Mesothelial cell of epicardium (in vitro differentiated cells): ENCODE results near the gene SLC5A10. TPM values are rescaled to one million over a fixed set of nuclear protein-coding genes. Genes with fewer than 3 reads are reported as not detected.

Source experiments
- DNase-seq, 2 experiments: peaks; one replicate each; pipeline ENCODE4 v3.0.0; 2021; ENCODE audit warnings: low spot score in 2 of 2; ENCODE audit not compliant: unreplicated experiment in 2 of 2
- H3K27ac Mint-ChIP-seq: 2 replicates; pipeline ENCODE4 v1.8.0; 2021; ENCODE audit warnings: mixed read lengths
- H3K27me3 Mint-ChIP-seq: 2 replicates; pipeline ENCODE4 v1.8.0; 2021; ENCODE audit warnings: low read depth, mixed read lengths
- H3K36me3 Mint-ChIP-seq: 2 replicates; pipeline ENCODE4 v1.8.0; 2021; ENCODE audit warnings: mixed read lengths
- H3K4me1 Mint-ChIP-seq: 2 replicates; pipeline ENCODE4 v1.8.0; 2021; ENCODE audit warnings: mixed read lengths
- H3K4me3 Mint-ChIP-seq: 2 replicates; pipeline ENCODE4 v1.8.0; 2021; ENCODE audit warnings: mild to moderate bottlenecking, moderate library complexity, mixed read lengths
- H3K9me3 Mint-ChIP-seq: 2 replicates; pipeline ENCODE4 v1.8.0; 2021; ENCODE audit warnings: mixed read lengths
- CTCF ChIP-seq: fragments of 200-600 bp; sonication (generic); IDR thresholded peaks from one replicate; pipeline ENCODE4 v1.5.0; 2021; ENCODE audit warnings: antibody characterized with exemption; ENCODE audit not compliant: unreplicated experiment
- total RNA-seq: library from RNA; stranded (reverse); gene quantifications from 3 replicates; pipeline ENCODE4 v1.2.1, GENCODE V29; 2021

The SLC5A10 gene
- total RNA-seq, 1 donor from 2014 or later: 0.25 TPM

- no peaks in the 10 kb centered on the region for H3K27me3 Mint-ChIP-seq
Observed at GRCh38 chr17:18993905-18994526, 42.1 kb downstream of the SLC5A10 start.

DNA sequence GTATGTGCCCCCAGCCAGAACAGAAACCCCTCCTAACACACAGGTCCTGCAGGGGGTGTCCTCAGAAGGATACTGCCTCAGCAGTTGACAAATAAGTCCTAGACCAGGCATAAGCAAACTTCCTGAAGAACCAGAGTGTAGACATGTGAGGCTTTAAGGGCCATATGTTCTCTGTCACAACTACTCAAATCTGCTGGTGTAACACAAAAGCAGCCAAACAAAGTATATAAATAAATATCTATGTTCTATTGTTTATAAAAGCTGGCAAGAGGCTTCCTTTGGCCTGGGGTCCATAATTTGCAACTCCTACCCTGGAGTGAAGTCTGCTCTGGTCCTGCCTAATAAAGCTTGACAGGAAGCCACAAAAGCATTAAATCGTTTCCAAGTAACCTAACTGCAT lies 42.7 kb downstream of the SLC5A10 start:
- no peaks in the 10 kb centered on the region for H3K27me3 Mint-ChIP-seq
- no peak for TF ChIP-seq CTCF
- no peak overlapping the region for H3K4me3 Mint-ChIP-seq
- H3K9me3 Mint-ChIP-seq: peaks cover 13% of the 10 kb centered on the region
- peak overlapping the region; percentile 93 for H3K27ac Mint-ChIP-seq
- H3K36me3 Mint-ChIP-seq: peaks cover 18% of the 10 kb centered on the region
- DNase-seq: no peak
- peaks cover 9% of the 10 kb centered on the region for H3K4me1 Mint-ChIP-seq

More at GRCh38 chr17:18993905-18994526, 42.1 kb downstream of the SLC5A10 start:
- Mint-ChIP-seq H3K27ac (peak overlapping the region; percentile 93), H3K4me3 (no peak overlapping the region), H3K9me3 (peaks cover 13% of the 10 kb centered on the region), H3K36me3 (peaks cover 18% of the 10 kb centered on the region), H3K4me1 (peaks cover 9% of the 10 kb centered on the region)
- DNase-seq: no peak
- TF ChIP-seq CTCF: no peak

- Mint-ChIP-seq H3K27ac (no peak overlapping the region), H3K4me3 (no peak overlapping the region), H3K36me3 (peaks cover 18% of the 10 kb centered on the region), H3K4me1 (peaks cover 9% of the 10 kb centered on the region), H3K9me3 (peaks cover 13% of the 10 kb centered on the region), H3K27me3 (no peaks in the 10 kb centered on the region)
- no peak for TF ChIP-seq CTCF
- no peak for DNase-seq
Observed at GRCh38 chr17:18995220-18995619, 43.3 kb downstream of the SLC5A10 start.

DNA sequence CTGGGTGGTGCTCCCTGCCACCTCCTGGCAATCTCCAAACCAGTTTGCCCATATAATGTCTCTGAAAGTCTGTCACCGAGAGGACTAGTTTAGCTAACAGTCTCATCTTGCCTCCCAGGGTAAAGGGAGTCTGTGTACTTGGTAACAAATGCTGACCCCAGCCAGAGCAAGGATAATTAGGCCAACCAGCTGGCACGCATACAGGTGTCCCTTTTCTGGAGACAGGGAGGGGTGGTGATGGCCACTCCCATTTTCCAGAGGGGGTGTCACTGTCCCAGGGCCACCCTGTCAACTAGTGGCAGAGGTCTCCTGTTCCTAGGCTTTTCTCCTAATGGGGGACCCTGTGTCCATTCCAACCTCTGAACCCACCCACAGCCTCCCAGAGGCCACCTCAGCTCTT lies 44.5 kb downstream of the SLC5A10 start:
- TF ChIP-seq CTCF: no peak
- peaks cover 20% of the 10 kb centered on the region for H3K4me1 Mint-ChIP-seq
- no peak for DNase-seq
- no peak overlapping the region for H3K27ac Mint-ChIP-seq
- H3K27me3 Mint-ChIP-seq: no peaks in the 10 kb centered on the region
- peaks cover 18% of the 10 kb centered on the region for H3K36me3 Mint-ChIP-seq
- peaks cover 13% of the 10 kb centered on the region for H3K9me3 Mint-ChIP-seq
- no peak overlapping the region for H3K4me3 Mint-ChIP-seq

GRCh38 chr17:18997650-18998196 lies 45.8 kb downstream of the SLC5A10 start:
- peaks cover 31% of the 10 kb centered on the region for H3K4me1 Mint-ChIP-seq
- H3K9me3 Mint-ChIP-seq: peaks cover 13% of the 10 kb centered on the region
- no peaks in the 10 kb centered on the region for H3K27me3 Mint-ChIP-seq
- peaks cover 18% of the 10 kb centered on the region for H3K36me3 Mint-ChIP-seq
- H3K27ac Mint-ChIP-seq: no peak overlapping the region
- DNase-seq: no peak
- H3K4me3 Mint-ChIP-seq: no peak overlapping the region
- no peak for TF ChIP-seq CTCF

GRCh38 chr17:18999394-18999793 lies 47.4 kb downstream of the SLC5A10 start:
- Mint-ChIP-seq H3K9me3 (peaks cover 13% of the 10 kb centered on the region), H3K27me3 (no peaks in the 10 kb centered on the region), H3K4me3 (no peak overlapping the region), H3K27ac (no peak overlapping the region), H3K4me1 (peaks cover 30% of the 10 kb centered on the region), H3K36me3 (peaks cover 18% of the 10 kb centered on the region)
- DNase-seq: no peak
- no peak for TF ChIP-seq CTCF
